GM12801 (cell line): ENCODE measurements around the gene MFSD11.

ENCODE experiments used
- CTCF ChIP-seq: IDR thresholded peaks from one replicate; pipeline ENCODE4 v1.5.1; 2011; ENCODE audit warnings: control low read depth; ENCODE audit not compliant: insufficient read length; ENCODE audit errors: extremely low read depth

The MFSD11 gene

GRCh38 chr17:76820561-76820960, 82.6 kb downstream of the MFSD11 start:
- TF ChIP-seq CTCF, result no peak

GRCh38 chr17:76822184-76822778, 84.4 kb downstream of the MFSD11 start:
- no peak for TF ChIP-seq CTCF

- no peak for TF ChIP-seq CTCF
Measured at GRCh38 chr17:76824093-76824492, 86.2 kb downstream of the MFSD11 start.

GRCh38 chr17:76826330-76827068, 88.6 kb downstream of the MFSD11 start:
- no peak for TF ChIP-seq CTCF

GRCh38 chr17:76827736-76828135, 89.8 kb downstream of the MFSD11 start:
- TF ChIP-seq CTCF, result no peak
